Breast epithelium (tissue), 4 donors: Measurements from ENCODE around the gene CCDC70. TPM values are rescaled to one million over a fixed set of nuclear protein-coding genes. Genes with fewer than 3 reads are reported as not detected.

ENCODE experiments used
- DNase-seq, 2 donors: peaks; one replicate each; pipeline ENCODE4 v3.0.0-alpha.2; 2019; ENCODE audit warnings: low spot score in 2 of 2
- H3K27ac ChIP-seq, 2 donors: fragments of 200-600 bp; sonication (generic) in 1 of 2; one replicate each; pipeline ENCODE4 v1.5.1; 2016 to 2019; ENCODE audit warnings: mild to moderate bottlenecking in 1 of 2
- H3K27me3 ChIP-seq, 2 donors: fragments of 200-600 bp; sonication (generic) in 1 of 2; one replicate each; pipeline versions ENCODE4 v1.5.1 to v1.6.0; 2017 to 2019; ENCODE audit warnings: control low read depth in 1 of 2, mild to moderate bottlenecking in 1 of 2
- H3K36me3 ChIP-seq: fragments of 200-600 bp; one replicate; pipeline ENCODE4 v1.5.1; 2019
- H3K4me1 ChIP-seq, 2 donors: fragments of 200-600 bp; sonication (generic); one replicate each; pipeline ENCODE4 v1.5.1; 2016 to 2019; ENCODE audit warnings: control low read depth in 1 of 2
- H3K4me3 ChIP-seq, 3 donors: fragments of 200-600 bp; sonication (generic); 1 replicate in 2 of 3; 2 replicates in 1 of 3; pipeline ENCODE4 v1.5.1; 2016 to 2019; ENCODE audit warnings: mild to moderate bottlenecking in 3 of 3, moderate library complexity in 2 of 3
- H3K9me3 ChIP-seq, 2 donors: fragments of 200-600 bp; sonication (generic) in 1 of 2; one replicate each; pipeline ENCODE4 v1.5.1; 2016 to 2019; ENCODE audit warnings: control low read depth in 1 of 2
- CTCF ChIP-seq, 3 donors: fragments of 450-650 bp; IDR thresholded peaks; one replicate each; pipeline ENCODE4 v1.5.1; 2016 to 2017; ENCODE audit warnings: antibody characterized with exemption in 3 of 3, mild to moderate bottlenecking in 3 of 3, moderate library complexity in 3 of 3
- POLR2A ChIP-seq: fragments of 450-650 bp; IDR thresholded peaks from one replicate; pipeline ENCODE4 v1.6.1; 2016; ENCODE audit warnings: antibody characterized with exemption, mild to moderate bottlenecking, moderate library complexity
- POLR2AphosphoS5 ChIP-seq, 3 donors: sonication (generic); formaldehyde crosslinking; IDR thresholded peaks; one replicate each; pipeline ENCODE4 v1.6.1; 2017; ENCODE audit warnings: antibody characterized with exemption in 3 of 3
- intact Hi-C: fragments of 100-400 bp; cut with DNase I; formaldehyde crosslinking; loops from one replicate; pipeline ENCODE4 v1.15.1; 2023; ENCODE audit warnings: low total_unique reads
- total RNA-seq, 3 donors: library from RNA; depleted of rRNA; stranded (reverse); fragments of >200 nt; gene quantifications; one replicate each; pipeline ENCODE4 v1.1.0, GENCODE V29; 2016

The CCDC70 gene
- total RNA-seq, 3 donors from 2014 or later: not detected

- H3K27ac ChIP-seq: no peak overlapping the region
- peaks cover 4 to 5% of the 10 kb centered on the region in 2 donors for H3K4me1 ChIP-seq
- intact Hi-C loops: no loop called here
- DNase-seq: no peak
- no peaks in the 10 kb centered on the region for H3K27me3 ChIP-seq
- no peaks in the 10 kb centered on the region for H3K36me3 ChIP-seq
- no peaks in the 10 kb centered on the region for H3K9me3 ChIP-seq
- no peak overlapping the region for H3K4me3 ChIP-seq
- TF ChIP-seq POLR2AphosphoS5 (IDR thresholded peaks at IDR 0.05): no peak
- no peak for TF ChIP-seq POLR2A
- TF ChIP-seq CTCF (IDR thresholded peaks at IDR 0.05): no peak
These were observed 44.1 kb upstream of the CCDC70 start for GRCh38 chr13:51817717-51818116.

- intact Hi-C loops: no loop called here
- no peak overlapping the region for H3K27ac ChIP-seq
- no peak for DNase-seq
- H3K4me1 ChIP-seq: peaks cover 4 to 5% of the 10 kb centered on the region in 2 donors
- H3K9me3 ChIP-seq: no peaks in the 10 kb centered on the region
- no peaks in the 10 kb centered on the region for H3K36me3 ChIP-seq
- H3K27me3 ChIP-seq: no peaks in the 10 kb centered on the region
- TF ChIP-seq POLR2A (no peak), CTCF (IDR thresholded peaks at IDR 0.05) (no peak)
- no peak overlapping the region for H3K4me3 ChIP-seq
These were observed 43.5 kb upstream of the CCDC70 start for GRCh38 chr13:51818276-51818675.

GRCh38 chr13:51818781-51819511 is 42.8 kb upstream of the CCDC70 start:
- intact Hi-C loops: no loop called here

GRCh38 chr13:51819544-51819943 is 42.2 kb upstream of the CCDC70 start:
- H3K4me3 ChIP-seq: no peak overlapping the region
- intact Hi-C loops: no loop called here
- no peak overlapping the region for H3K27ac ChIP-seq
- peaks cover 4 to 5% of the 10 kb centered on the region in 2 donors for H3K4me1 ChIP-seq
- H3K36me3 ChIP-seq: no peaks in the 10 kb centered on the region
- no peak for DNase-seq
- no peaks in the 10 kb centered on the region for H3K27me3 ChIP-seq
- TF ChIP-seq POLR2AphosphoS5 (IDR thresholded peaks at IDR 0.05) (no peak), POLR2A (no peak), CTCF (IDR thresholded peaks at IDR 0.05) (no peak)
- H3K9me3 ChIP-seq: no peaks in the 10 kb centered on the region

More at GRCh38 chr13:51818781-51819511, 42.8 kb upstream of the CCDC70 start:
- Histone ChIP-seq H3K27me3 (no peaks in the 10 kb centered on the region), H3K4me3 (no peak overlapping the region), H3K4me1 (peaks cover 4 to 5% of the 10 kb centered on the region in 2 donors), H3K27ac (no peak overlapping the region), H3K9me3 (no peaks in the 10 kb centered on the region), H3K36me3 (no peaks in the 10 kb centered on the region)
- no peak for DNase-seq
- TF ChIP-seq CTCF (IDR thresholded peaks at IDR 0.05) (no peak), POLR2A (no peak)

GRCh38 chr13:51820016-51820597 is 41.7 kb upstream of the CCDC70 start:
- intact Hi-C loops: no loop called here
- Histone ChIP-seq H3K4me3 (no peak overlapping the region), H3K27ac (no peak overlapping the region), H3K27me3 (no peaks in the 10 kb centered on the region), H3K4me1 (peaks cover 4 to 5% of the 10 kb centered on the region in 2 donors), H3K9me3 (no peaks in the 10 kb centered on the region), H3K36me3 (no peaks in the 10 kb centered on the region)
- DNase-seq: no peak
- no peak for TF ChIP-seq CTCF (IDR thresholded peaks at IDR 0.05)
- no peak for TF ChIP-seq POLR2A
- TF ChIP-seq POLR2AphosphoS5 (IDR thresholded peaks at IDR 0.05): no peak
